HCT116 (cell line): Measurements from ENCODE around the gene PCDHGC5.

ENCODE experiments used
- ATF3 ChIP-seq: IDR thresholded peaks from 2 replicates; pipeline ENCODE4 v1.6.1; 2012
- CBX3 ChIP-seq: IDR thresholded peaks from 2 replicates; pipeline ENCODE4 v1.6.1; 2012; ENCODE audit warnings: low read depth
- CEBPB ChIP-seq: IDR thresholded peaks from 2 replicates; pipeline ENCODE4 v1.6.1; 2012; ENCODE audit warnings: low read depth
- CTCF ChIP-seq, 3 experiments: fragments of 200-600 bp in 1 of 3; sonication (generic) in 1 of 3; IDR thresholded peaks in 2 of 3; conservative IDR thresholded peaks in 1 of 3; 2 replicates each; pipeline ENCODE4 v1.5.1; 2012 to 2017; ENCODE audit warnings: low read depth in 2 of 3, low read length in 2 of 3, antibody characterized with exemption in 1 of 3, borderline replicate concordance in 1 of 3, control low read depth in 1 of 3, mild to moderate bottlenecking in 1 of 3, mixed read lengths in 1 of 3, mixed run types in 1 of 3, moderate library complexity in 1 of 3; ENCODE audit not compliant: insufficient read depth in 1 of 3
- EZH2 ChIP-seq: fragments of 200-600 bp; sonication (generic); IDR thresholded peaks from 2 replicates; pipeline ENCODE4 v1.6.1; 2017; ENCODE audit warnings: antibody characterized with exemption, mixed run types
- EZH2phosphoT487 ChIP-seq: fragments of 200-600 bp; IDR thresholded peaks from 2 replicates; pipeline ENCODE4 v1.6.1; 2018; ENCODE audit warnings: antibody characterized with exemption, borderline replicate concordance
- MAX ChIP-seq: IDR thresholded peaks from 2 replicates; pipeline ENCODE4 v1.6.1; 2012
- POLR2A ChIP-seq: IDR thresholded peaks from 2 replicates; pipeline ENCODE4 v1.7.0; 2011; ENCODE audit warnings: borderline replicate concordance; ENCODE audit not compliant: insufficient read depth, insufficient read length; ENCODE audit errors: extremely low read depth
- POLR2AphosphoS5 ChIP-seq: IDR thresholded peaks from 2 replicates; pipeline ENCODE4 v1.6.1; 2011; ENCODE audit warnings: mild to moderate bottlenecking, low read depth, low read length, moderate library complexity
- RAD21 ChIP-seq: IDR thresholded peaks from 2 replicates; pipeline ENCODE4 v1.6.1; 2012; ENCODE audit warnings: low read depth, mild to moderate bottlenecking
- SIN3A ChIP-seq: IDR thresholded peaks from 2 replicates; pipeline ENCODE4 v1.6.1; 2012; ENCODE audit warnings: low read depth
- SRF ChIP-seq: IDR thresholded peaks from 2 replicates; pipeline ENCODE4 v1.6.1; 2012; ENCODE audit warnings: low read depth
- YY1 ChIP-seq: IDR thresholded peaks from 2 replicates; pipeline ENCODE4 v1.6.1; 2011; ENCODE audit warnings: low read length, low read depth, moderate library complexity, mild to moderate bottlenecking; ENCODE audit not compliant: insufficient replicate concordance; ENCODE audit errors: extremely low read depth

GRCh38 chr5:141512390-141512910 is 23.6 kb downstream of the PCDHGC5 start:
- no peak for TF ChIP-seq EZH2
- TF ChIP-seq POLR2A: no peak
- TF ChIP-seq CTCF (IDR thresholded peaks at IDR 0.05 in 2 of 3, conservative IDR thresholded peaks at IDR 0.05 in 1 of 3; ENCODE audit: borderline replicate concordance in 1 of 3, insufficient read depth in 1 of 3, low read depth in 2 of 3, low read length in 2 of 3): peak; percentile 56 to 90 (median 80); a peak in 5 of 6 replicates
- TF ChIP-seq SRF: no peak
- TF ChIP-seq POLR2AphosphoS5: no peak
- TF ChIP-seq CBX3: no peak
- TF ChIP-seq MAX: no peak
- peak; percentile 11 for TF ChIP-seq YY1
- TF ChIP-seq ATF3: no peak
- TF ChIP-seq RAD21: peak; percentile 49
- no peak for TF ChIP-seq SIN3A
- TF ChIP-seq CEBPB: no peak
- no peak for TF ChIP-seq EZH2phosphoT487
